Stimulated activated CD4-positive, alpha-beta T cell treated with anti-CD3 and anti-CD28 coated beads, Interleukin-12 subunit alpha, Interleukin-12 subunit beta, amount 100 ng/mL, for 48 hours (primary cell): Measurements from ENCODE around the gene UBASH3A.

ENCODE experiments used
- DNase-seq, 3 donors: peaks; one replicate each; pipeline ENCODE4 v3.0.0-alpha.2; 2020; ENCODE audit warnings: low read depth in 2 of 3, low spot score in 1 of 3

Gene UBASH3A

DNA sequence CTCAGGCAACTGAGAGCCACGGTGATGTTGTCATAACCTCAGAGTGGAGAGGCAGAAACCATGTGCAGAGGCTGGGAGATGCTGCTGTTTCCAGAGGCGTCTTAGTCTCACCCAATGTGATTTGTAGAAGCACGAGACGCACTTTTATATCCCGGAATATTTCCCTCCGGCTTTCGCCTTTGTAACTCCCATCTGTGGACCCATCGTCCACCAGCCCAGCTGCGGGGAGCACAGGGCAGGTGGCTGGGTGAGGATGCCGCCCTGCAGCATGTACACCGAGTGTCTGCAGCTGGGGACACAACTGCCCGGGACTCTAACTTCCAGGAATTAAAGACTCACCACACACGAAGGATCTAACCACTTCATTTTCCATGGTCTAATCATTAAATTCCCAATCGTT is 43.5 kb downstream of the UBASH3A start:
- DNase-seq = no peak

DNA sequence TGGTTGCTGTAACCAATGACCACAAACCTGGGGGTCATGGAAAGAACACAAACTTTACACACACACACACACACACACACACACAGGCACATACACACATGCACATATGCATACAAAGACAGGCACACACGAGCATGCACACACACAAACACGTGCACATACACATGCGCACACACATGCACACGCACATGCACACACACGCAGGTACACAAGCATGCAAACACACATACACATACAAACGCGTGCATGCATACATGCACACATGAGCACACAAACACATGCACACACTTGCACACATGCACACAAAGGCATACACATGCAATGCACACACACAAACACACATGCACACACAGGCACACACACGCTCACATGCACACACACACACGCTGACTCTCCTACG is 44.0 kb downstream of the UBASH3A start:
- no peak for DNase-seq

DNA sequence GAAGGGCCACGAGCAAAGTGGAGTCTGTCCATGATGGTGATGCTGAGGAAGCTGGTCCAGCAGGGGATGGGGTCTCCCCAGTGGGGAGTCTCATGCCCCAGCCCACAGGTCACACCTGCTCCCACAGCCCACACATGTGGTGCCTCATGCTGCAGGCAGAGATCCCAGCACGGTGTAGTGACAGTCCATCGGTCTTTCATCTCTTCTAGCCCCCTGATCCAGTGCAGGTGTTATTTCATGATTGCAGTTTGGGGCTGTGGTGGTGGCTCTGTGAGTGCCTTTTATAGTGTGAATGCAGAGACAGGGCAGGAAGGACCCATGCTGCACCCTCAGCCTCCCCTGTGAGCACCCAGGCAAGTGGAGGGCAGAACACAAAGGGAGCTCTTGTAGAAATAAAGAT is 45.0 kb downstream of the UBASH3A start:
- no peak for DNase-seq

DNA sequence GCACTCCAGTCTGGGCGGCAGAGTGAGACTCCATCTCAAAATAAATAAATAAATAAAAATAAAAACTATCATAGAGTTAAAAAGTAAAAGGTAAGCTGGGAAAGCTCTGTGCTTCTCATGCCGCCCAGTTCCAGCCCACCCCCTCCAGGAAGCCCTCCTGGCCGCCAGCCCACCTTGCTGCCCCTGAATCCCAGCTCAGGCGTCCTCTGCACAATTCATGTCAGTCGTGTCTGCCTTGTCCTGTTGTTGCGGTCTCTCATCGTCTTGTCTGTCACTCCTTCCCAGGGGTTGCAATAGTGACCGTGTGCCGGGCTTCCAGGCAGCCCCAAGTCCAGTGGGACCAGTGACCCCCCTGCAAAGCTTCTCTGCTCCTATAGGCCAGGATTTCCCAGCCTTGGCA is 48.2 kb downstream of the UBASH3A start:
- no peak for DNase-seq

DNA sequence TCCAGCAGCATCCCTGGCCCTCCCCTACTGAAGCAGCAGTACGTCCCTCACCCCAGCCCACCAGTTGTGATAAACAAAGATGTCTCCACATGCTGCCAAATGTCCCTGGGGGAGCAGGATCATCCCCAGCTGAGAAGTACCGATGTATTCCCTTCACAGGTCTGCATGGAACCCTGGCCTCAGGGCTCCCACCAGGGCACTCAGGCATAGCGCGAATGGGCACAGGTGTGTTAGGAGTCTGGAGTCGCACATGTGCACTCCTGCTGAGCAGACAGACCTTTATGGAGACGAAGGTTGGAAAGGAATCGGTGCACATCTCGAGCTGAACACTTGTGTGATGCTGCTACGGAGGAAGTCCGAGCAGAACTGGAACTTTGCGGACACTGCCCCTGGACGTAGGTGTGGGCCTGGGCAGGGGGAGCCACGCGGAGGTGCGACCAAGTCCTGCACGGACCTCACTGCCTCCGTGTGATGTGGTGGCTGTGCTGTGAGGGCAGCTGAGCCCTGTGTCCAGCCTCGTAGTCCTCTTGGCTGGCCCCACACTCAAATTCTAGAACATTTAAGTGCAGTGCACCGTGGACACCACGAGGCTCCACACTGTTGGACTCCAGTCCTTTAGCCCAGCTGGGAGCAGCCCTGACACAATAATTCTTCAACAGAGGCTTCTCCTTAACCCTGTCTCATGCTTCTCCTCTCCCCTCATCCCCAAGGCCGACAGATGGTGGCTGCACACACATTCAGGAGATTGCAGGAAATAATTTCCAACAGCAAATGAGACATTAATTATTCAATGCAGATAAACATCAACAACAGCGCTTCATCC is 48.9 kb downstream of the UBASH3A start:
- no peak for DNase-seq

DNA sequence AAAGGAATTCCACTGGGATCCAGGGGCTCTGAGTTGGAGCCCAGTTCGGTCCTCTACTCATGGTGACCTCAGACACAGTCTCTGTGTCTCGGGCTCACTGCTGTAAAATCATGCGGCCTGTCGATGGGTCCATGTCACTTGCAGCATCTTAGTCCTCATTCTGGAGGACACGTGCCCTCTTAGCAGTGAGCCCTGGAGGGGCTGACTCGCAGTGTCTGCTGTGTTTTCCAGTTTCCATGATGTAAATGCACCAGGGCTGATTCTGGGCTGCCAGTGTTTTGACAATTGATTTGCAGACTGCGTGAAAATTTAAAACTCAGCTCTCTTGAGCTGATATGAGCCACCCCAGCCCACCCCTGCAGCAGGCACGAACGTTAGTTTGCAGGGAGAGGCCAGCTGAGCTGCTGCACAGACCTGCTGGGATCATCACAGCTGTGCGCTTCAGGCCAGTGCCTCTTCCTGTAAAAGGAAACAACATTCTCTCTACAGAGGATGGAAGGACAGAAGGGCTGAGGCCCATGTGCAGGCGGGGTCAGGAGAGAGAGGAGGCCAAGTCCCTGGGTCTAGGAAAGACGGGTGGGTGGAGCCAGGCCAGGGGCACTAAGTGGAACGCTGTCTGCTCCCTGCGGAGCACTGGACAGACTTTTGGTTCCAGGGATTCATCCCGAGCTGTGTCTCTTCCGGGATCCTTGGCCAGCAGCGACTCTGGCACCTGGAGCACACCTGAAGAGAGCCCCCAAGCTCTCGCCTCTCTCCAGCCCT is 49.7 kb downstream of the UBASH3A start:
- no peak for DNase-seq

DNA sequence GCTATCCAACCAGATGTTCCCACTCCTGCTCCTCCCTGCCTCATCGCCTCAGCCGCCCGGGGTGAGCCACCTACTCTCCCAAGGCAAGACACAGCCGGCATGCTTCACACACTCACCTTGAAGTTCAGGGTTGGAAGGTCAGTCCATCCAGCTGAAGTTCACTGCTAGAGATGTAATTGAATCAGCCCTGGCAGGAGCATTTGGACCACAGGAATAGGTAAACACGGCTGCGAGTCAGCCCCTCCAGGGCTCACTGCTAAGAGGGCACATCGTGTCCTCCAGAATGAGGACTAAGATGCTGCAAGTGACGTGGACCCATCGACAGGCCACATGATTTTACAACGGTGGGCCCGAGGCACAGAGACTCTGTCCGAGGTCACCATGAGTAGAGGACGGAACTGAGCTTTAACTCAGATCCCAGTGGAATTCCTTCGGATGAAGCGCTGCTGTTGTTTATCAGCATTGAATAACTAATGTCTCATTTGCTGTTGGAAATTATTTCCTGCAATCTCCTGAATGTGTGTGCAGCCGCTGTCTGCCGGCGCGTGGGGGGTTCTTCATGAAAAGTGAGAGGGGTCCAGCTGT is 50.4 kb downstream of the UBASH3A start:
- DNase-seq = no peak

DNA sequence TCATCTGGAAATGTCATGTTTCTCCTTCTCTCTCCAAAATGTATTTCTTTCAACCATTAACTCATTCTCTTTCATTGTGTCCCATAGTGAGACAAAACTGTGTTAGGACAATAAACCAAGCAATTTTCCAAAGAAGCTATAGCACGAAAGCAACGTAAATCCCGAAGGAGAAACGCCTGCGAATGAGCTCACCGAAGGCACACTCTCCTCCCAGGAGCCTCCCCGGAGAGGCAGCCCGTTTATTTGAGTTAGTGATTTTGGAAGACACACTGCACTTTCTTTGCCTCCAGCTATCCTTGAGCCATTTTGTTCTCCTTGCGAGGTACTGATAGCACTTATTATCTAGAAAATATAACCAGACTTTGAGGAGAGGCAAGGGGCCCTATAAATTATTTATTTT is 51.1 kb downstream of the UBASH3A start:
- DNase-seq = no peak

DNA sequence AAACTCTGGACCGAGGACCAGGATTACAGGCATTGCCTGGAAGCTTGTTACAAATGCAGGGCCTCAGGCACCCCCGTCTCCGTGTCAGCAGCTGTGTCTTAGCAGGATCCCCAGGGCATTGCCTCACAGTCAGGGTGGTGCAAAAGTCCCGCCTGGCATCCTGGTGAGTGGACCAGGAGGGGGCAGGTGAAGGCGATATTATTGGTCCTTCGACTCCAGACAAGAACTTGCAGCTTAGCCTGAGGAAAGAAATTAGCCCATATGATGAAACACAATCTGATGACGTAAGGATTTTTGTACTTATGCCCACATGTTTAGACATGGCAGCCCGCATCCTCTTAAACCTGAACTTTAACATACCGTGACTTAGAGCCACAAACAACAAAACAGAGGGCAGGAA is 51.5 kb downstream of the UBASH3A start:
- DNase-seq = no peak

DNA sequence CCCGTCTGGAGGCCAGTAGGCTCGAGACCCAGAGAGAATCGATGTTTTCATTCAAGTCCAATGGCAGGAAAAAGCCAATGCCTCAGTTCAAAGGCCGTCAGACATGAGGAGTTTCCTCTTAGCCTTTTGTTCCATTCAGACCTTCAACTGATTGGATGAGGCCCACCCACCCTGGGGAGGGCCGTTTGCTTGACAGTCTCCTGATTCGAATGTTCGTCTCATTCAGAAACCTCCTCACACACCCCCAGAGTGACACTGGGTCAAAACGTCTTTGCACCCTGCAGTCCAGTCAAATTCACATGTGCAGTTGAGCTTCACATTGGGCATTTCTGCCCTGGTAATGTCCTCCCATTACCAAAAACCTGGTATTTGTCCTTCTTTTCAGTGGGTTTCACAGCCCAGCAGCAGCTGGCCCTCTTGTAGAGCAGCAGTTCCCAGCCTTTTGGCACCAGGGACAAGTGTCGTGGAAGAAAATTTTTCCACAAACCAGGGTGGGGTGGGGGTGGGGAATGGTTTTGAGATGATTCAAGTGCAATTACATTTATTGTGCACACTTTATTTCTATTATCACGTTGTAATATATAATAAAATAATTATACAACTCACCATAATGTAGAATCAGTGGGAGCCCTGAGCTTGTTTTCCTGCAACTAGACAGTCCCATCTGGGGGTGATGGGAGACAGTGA is 52.2 kb downstream of the UBASH3A start:
- no peak for DNase-seq

DNA sequence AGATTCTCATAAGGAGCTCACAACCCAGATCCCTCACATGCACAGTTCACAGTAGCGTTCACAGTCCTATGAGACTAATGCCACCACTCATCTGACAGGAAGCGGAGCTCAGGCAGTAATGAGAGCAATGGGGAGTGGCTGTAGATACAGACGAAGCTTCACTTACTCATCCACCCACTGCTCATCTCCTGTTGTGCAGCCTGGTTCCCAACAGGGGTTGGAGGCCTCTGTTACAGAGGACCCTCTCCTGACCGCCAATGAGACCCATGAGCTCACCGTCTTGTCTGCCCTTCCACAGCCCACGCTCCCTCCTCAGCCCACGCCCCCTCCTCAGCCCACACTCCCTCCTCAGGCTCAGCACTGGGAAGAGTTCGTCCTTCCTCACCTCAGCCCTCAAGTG is 52.8 kb downstream of the UBASH3A start:
- peak; percentile 36 to 57 (median 48) for DNase-seq

DNA sequence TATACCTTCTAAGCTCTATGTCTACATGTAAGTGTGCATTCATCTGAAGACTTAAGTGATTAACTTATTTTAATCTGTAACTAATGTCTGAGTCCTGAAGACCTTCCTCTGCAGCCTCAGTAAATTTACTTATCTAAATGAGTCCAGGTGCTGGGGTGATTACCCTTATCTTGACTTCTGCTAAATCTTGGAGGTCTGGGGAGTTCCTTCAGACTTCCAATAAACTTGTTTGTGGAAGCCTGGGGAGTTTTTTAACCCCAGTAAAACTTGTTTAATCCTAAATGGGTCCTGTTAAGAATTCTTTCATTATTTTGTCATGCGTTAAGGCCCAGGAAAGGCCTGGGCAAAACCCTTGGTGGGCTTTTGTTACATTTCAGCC is 55.4 kb downstream of the UBASH3A start:
- no peak for DNase-seq

DNA sequence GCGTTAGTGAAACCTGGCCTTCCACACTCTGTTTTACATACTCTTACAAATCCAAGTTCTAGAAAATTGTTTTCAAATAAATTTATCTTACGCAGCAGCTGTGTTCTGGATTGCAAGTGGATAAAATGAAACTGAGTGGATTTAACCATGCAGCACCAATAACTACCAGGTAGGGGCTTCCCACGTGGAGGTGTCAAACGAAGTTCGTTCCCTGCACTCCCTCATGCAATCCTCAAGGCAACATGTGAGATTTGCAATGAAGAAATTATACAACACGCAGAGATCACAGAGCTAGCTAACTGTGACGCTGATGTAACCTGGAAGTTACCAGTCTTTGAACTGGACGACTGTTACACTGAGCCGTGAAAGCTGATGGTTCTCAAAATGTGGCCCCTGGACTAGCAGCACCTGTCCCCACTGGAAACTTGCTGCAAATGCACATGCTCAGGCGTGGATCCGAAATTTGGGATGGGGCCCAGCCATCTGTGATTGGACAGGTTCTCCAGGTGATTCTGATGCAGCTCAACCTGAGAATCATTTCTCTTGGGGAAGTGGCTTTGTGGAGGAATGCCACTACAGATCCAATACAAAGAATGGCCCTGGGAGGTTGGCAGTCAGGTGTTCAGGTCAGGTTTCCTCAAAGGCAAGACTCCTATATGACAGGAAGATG is 56.0 kb downstream of the UBASH3A start:
- no peak for DNase-seq

DNA sequence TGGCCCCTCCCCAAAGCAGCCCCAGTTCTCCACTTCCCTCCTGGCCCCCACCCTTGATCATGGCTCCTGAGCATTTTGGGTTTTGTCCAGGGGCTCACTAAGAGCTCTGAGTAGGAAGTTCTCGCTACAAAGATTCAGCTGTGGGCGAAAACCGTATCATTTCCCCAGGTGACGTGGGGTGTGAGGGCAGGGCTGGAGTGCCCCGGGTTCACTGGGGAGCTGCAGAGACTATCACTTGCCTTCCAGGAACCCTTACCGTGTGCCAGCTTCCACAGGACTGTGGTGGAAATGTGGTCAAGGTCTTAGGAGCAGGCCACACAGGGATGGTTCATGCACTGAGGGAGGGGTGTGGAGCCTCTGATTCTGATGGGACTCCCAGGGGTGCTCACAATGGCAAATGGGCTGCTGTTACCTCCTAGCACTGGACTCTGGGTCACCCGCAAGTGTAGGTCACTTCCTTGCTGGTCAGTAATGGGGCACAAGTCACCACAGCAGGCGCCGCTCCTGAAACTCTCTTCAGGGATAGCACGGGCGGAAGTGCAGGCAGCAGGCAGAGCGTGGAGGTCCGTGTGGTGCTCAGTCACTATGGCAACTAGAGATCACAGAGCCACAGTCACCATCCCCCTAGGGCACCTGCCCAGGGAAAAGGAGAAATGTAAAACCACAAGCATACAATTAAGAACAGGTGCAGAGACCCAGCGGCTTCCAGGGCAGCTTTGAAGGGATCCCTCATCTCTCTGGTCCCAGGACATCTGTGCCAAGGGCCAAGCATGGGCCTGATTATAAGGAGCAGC is 56.9 kb downstream of the UBASH3A start:
- DNase-seq = no peak

DNA sequence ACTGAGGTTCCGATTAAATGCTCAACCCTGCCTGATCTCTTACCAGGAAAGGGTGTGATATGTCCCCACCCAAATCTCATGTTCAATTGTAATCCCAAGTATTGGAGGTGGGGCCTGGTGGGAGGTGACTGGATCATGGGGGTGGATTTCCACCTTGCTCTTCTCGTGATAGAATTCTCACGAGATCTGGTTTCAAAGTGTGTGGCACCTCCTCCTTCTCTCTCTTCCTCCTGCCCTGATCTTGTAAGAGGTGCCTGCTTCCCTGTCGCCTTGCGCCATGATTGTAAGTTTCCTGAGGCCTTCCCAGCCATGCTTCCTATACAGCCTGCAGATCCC is 57.5 kb downstream of the UBASH3A start:
- no peak for DNase-seq

DNA sequence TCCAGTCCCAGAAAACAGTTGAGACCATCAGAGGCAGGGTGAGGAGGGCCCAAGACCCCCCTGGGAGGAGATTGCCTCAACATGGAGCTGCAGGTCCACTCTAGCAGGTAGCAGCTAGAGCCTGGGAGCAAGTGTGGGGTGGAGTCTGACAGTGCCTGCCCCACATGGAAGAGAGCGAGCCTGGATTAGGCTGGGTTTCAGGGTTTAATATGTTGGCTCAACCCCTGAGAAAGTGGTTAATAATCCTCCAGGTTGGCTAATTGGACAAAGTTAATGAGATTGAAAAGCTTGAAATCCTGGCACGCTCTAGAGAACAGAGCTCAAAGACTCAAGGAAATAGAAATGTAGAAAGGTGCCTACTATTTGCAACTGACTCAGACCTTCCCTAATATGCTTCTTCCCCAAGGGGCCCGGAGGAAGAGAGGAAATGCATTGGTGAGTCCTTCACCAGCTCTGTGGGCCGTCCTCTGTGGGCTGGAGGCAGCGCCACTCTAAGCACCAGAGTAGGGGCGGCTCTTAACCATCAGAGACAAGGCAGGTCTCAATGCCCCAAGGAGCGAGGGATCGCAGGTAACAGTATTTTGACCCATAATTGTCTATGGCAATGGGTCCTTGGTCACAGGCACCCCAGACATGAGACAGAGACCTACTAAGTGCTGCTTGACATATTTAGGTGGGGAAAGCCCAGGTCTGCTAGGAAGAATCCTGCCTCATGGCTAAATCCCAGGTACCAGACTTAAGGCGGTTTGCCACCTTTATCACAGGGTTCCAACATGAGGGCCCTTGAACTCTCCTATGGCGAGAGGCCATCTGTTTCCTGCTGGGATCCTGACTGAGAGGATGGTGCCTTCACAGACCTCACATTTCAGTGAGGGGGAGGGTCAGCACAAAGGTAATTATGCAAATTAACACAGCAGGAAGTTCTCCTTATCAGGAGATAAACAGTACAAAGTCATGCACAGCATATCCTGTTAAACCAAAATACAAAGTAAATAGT is 58.5 kb downstream of the UBASH3A start:
- DNase-seq = no peak

DNA sequence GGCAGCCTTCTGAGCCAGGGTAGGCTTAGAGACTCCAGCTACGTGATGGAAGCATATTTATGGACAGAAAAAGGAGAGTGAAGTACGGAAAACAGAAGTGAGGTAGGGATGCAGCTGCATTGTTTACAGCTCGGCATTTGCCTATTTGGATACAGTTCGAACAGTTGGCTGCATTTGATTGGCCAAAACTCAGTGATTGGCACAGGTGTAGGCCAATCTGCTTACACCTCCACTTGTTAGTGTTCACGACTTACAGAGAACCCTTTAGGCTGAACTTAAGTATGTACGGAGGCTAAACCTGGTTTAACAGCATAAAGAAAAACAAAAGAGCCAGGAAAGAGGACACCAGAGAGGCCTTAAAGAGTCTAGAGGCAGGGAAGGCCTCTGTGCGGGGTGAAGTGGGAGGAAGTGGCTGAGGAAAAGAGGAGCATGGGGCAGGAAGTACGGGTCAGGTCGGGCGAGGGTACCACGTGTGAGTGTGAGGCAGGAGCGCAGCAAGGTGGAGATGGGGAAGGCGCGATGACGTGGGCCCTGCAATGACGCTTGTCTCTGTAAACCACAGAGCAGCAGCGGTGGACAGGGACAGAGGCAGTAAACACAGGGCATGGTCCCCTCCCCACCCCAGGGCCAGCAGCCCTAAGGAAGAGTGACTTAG is 60.3 kb downstream of the UBASH3A start:
- DNase-seq = peak; percentile 38 to 79 (median 57)

DNA sequence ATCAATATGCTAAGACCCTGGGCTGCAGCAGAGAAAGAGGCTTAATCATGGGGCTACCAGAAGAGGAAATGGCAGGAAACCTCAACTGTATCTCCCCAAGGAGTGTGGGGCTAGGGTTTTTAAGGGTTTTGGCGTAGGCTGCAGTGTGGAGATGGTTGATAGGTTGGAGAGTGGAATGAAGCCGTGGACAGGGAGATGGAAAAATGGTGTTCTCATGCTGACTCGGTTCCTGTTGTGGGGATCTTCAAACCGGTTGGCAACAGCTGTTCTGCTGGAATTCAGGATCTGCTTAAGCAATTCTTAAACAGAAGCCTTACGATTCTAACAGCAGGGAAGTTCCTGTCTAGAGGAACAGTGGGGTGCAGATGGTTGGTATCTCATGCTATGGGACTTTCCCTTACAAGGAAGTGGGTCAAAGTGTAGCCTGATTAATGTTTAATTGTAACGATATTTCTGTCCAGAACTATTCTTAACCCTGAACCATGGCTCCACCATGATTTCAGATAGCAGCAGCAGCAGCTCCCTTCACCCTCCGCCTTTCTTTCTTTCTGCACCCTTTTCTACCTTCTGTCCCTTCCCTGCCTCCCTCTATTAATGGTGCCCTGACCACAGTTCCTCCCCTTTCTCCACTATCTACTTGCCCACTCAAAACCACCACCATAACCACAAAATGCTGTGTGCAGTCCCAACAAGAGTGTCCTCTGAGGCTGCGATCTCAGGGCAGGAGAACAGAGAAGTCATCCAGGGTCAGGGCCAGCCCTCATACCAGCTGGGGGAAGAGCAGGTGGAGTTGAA is 61.5 kb downstream of the UBASH3A start:
- no peak for DNase-seq
